Body of pancreas (tissue), 4 donors: ENCODE results near the gene GPBP1. TPM values are rescaled to one million over a fixed set of nuclear protein-coding genes. Genes with fewer than 3 reads are reported as not detected.
"Not testable (repeated sequence)": the region's sequence is repeated elsewhere in the genome, so short reads cannot be mapped to it uniquely, and the experiment has no call there.

Experiments used
- ATAC-seq: fragments of 150-250 bp; one replicate; pipeline ENCODE4 v1.9.1; 2016
- DNase-seq, 4 donors: peaks; one replicate each; pipeline ENCODE4 v3.0.0-alpha.2; 2019
- H3K27ac ChIP-seq, 4 donors: fragments of 200-600 bp; sonication (generic); 1 replicate in 3 of 4; 2 replicates in 1 of 4; pipeline versions ENCODE4 v1.5.1 to v1.6.1; 2016 to 2019; ENCODE audit warnings: mild to moderate bottlenecking in 1 of 4, mixed read lengths in 1 of 4, moderate library complexity in 1 of 4
- H3K27me3 ChIP-seq, 2 donors: fragments of 200-600 bp; sonication (generic); one replicate each; pipeline ENCODE4 v1.6.0; 2016; ENCODE audit warnings: mild to moderate bottlenecking in 1 of 2
- H3K36me3 ChIP-seq, 2 donors: fragments of 200-600 bp; sonication (generic); replicated peaks in 1 of 2; 2 replicates each; pipeline ENCODE4 v1.5.1; 2016; ENCODE audit warnings: low read depth in 2 of 2; ENCODE audit not compliant: insufficient read depth in 1 of 2
- H3K4me1 ChIP-seq: fragments of 200-600 bp; sonication (generic); one replicate; pipeline ENCODE4 v1.6.0; 2016
- H3K4me3 ChIP-seq, 2 donors: fragments of 200-600 bp; sonication (generic); 1 replicate in 1 of 2; 2 replicates in 1 of 2; pipeline ENCODE4 v1.5.1; 2016 to 2019
- H3K9me3 ChIP-seq, 3 donors: fragments of 200-600 bp; sonication (generic); 1 replicate in 2 of 3; 2 replicates in 1 of 3; pipeline ENCODE4 v1.5.1; 2016
- CTCF ChIP-seq, 7 experiments: fragments of 450-650 bp in 4 of 7; fragments of 200-600 bp in 3 of 7; sonication (generic) in 3 of 7; IDR thresholded peaks; one replicate each; pipeline ENCODE4 v1.5.1; 2016 to 2019; ENCODE audit warnings: antibody characterized with exemption in 7 of 7
- POLR2A ChIP-seq, 3 donors: fragments of 450-650 bp; IDR thresholded peaks; one replicate each; pipeline ENCODE4 v1.6.1; 2016; ENCODE audit warnings: antibody characterized with exemption in 3 of 3, mild to moderate bottlenecking in 2 of 3
- WGBS, 2 donors: methylation state at CpG; one replicate each; pipeline ENCODE4 v1.1.5; 2017; 5-methylcytosine and 5-hydroxymethylcytosine counted together
- intact Hi-C: fragments of 100-400 bp; cut with DNase I; formaldehyde crosslinking; loops from one replicate; pipeline ENCODE4 v1.15.1; 2023
- total RNA-seq, 2 donors: library from RNA; depleted of rRNA; stranded (reverse); fragments of >200 nt; gene quantifications; one replicate each; pipeline ENCODE4 v1.1.0, GENCODE V29; 2016

GPBP1 gene
- total RNA-seq, 2 donors from 2014 or later, result 53.2 to 67.2 TPM

- WGBS, 2 donors, result 78 to 81% methylated on average over 8 of the region's 8 CpGs
- no peaks in the 10 kb centered on the region for H3K36me3 ChIP-seq
- TF ChIP-seq POLR2A (IDR thresholded peaks at IDR 0.05) (no peak), CTCF (IDR thresholded peaks at IDR 0.05) (no peak)
- H3K9me3 ChIP-seq, result no peaks in the 10 kb centered on the region
- DNase-seq (no peak), ATAC-seq (no peak)
- intact Hi-C loops, result no loop called here
- no peak overlapping the region for H3K4me3 ChIP-seq
- H3K27ac ChIP-seq, result no peak overlapping the region
- no peaks in the 10 kb centered on the region for H3K27me3 ChIP-seq
- H3K4me1 ChIP-seq, result no peaks in the 10 kb centered on the region
These were observed 9.7 kb upstream of the GPBP1 start for GRCh38 chr5:57164124-57164523.

GRCh38 chr5:57165171-57165570, 8.7 kb upstream of the GPBP1 start:
- H3K4me1 ChIP-seq, H3K27me3 ChIP-seq, ATAC-seq, DNase-seq, H3K36me3 ChIP-seq, intact Hi-C loops, H3K4me3 ChIP-seq, H3K9me3 ChIP-seq, H3K27ac ChIP-seq: not testable (repeated sequence)
- 89 to 96% methylated on average over 3 of the region's 3 CpGs for WGBS, 2 donors

GRCh38 chr5:57166276-57166675, 7.6 kb upstream of the GPBP1 start:
- WGBS, 2 donors, result 40 to 56% methylated on average over 2 of the region's 2 CpGs
- intact Hi-C loops, result no loop called here
- no peak for ATAC-seq

GRCh38 chr5:57167201-57167600, 6.7 kb upstream of the GPBP1 start:
- Histone ChIP-seq H3K27ac (no peak overlapping the region), H3K27me3 (no peaks in the 10 kb centered on the region), H3K4me1 (peaks cover 6% of the 10 kb centered on the region), H3K36me3 (no peaks in the 10 kb centered on the region), H3K9me3 (no peaks in the 10 kb centered on the region), H3K4me3 (no peak overlapping the region)
- TF ChIP-seq CTCF (IDR thresholded peaks at IDR 0.05) (no peak), POLR2A (IDR thresholded peaks at IDR 0.05) (no peak)
- no peak for DNase-seq
- no peak for ATAC-seq
- WGBS, 2 donors, result 93 to 95% methylated on average over 5 of the region's 5 CpGs
- intact Hi-C loops, result no loop called here

More at GRCh38 chr5:57166276-57166675, 7.6 kb upstream of the GPBP1 start:
- no peaks in the 10 kb centered on the region for H3K36me3 ChIP-seq
- H3K4me3 ChIP-seq, result no peak overlapping the region
- no peaks in the 10 kb centered on the region for H3K4me1 ChIP-seq
- no peak overlapping the region for H3K27ac ChIP-seq
- DNase-seq, result no peak
- H3K9me3 ChIP-seq, result no peaks in the 10 kb centered on the region
- H3K27me3 ChIP-seq, result no peaks in the 10 kb centered on the region
- TF ChIP-seq CTCF (IDR thresholded peaks at IDR 0.05), result no peak
- TF ChIP-seq POLR2A (IDR thresholded peaks at IDR 0.05), result no peak

GRCh38 chr5:57170116-57170515, 3.7 kb upstream of the GPBP1 start:
- 87 to 91% methylated on average over 13 of the region's 13 CpGs for WGBS, 2 donors
- H3K27me3 ChIP-seq, H3K27ac ChIP-seq, H3K4me3 ChIP-seq, intact Hi-C loops, ATAC-seq, H3K9me3 ChIP-seq, DNase-seq, H3K4me1 ChIP-seq, H3K36me3 ChIP-seq: not testable (repeated sequence)

GRCh38 chr5:57171816-57172465, 1.9 kb upstream of the GPBP1 start:
- TF ChIP-seq POLR2A (IDR thresholded peaks at IDR 0.05), result no peak
- no peak for TF ChIP-seq CTCF (IDR thresholded peaks at IDR 0.05)
- no peaks in the 10 kb centered on the region for H3K9me3 ChIP-seq
- H3K4me1 ChIP-seq, result peaks cover 14% of the 10 kb centered on the region
- DNase-seq (no peak), ATAC-seq (no peak)
- intact Hi-C loops, result no loop called here
- peak overlapping the region in 2 of 4 donors; percentile 99 to 100 for H3K27ac ChIP-seq
- 64 to 67% methylated on average over 15 to 16 of the region's 16 CpGs for WGBS, 2 donors
- no peaks in the 10 kb centered on the region for H3K27me3 ChIP-seq
- peak overlapping the region in 1 of 2 donors; percentile 45 for H3K4me3 ChIP-seq
- no peaks in the 10 kb centered on the region for H3K36me3 ChIP-seq
